Neural crest cell (in vitro differentiated cells): ENCODE measurements around the gene FHIP2A. TPM values are rescaled to one million over a fixed set of nuclear protein-coding genes. Genes with fewer than 3 reads are reported as not detected.

Experiments
- DNase-seq: peaks from one replicate; pipeline ENCODE4 v3.0.0; 2021; ENCODE audit warnings: low read depth, mixed read lengths, low spot score
- H3K27ac Mint-ChIP-seq: one replicate; pipeline ENCODE4 v1.8.0; 2021; ENCODE audit warnings: mild to moderate bottlenecking, mixed read lengths; ENCODE audit not compliant: unreplicated experiment
- H3K27me3 Mint-ChIP-seq: 2 replicates; pipeline ENCODE4 v1.8.0; 2021; ENCODE audit warnings: low read depth, mild to moderate bottlenecking, mixed read lengths
- H3K36me3 Mint-ChIP-seq: 2 replicates; pipeline ENCODE4 v1.8.0; 2021; ENCODE audit warnings: low read depth, mild to moderate bottlenecking, mixed read lengths
- H3K4me1 Mint-ChIP-seq: 2 replicates; pipeline ENCODE4 v1.8.0; 2021; ENCODE audit warnings: mixed read lengths
- H3K4me3 Mint-ChIP-seq: one replicate; pipeline ENCODE4 v1.8.0; 2021; ENCODE audit warnings: mild to moderate bottlenecking, mixed read lengths
- H3K9me3 Mint-ChIP-seq: 2 replicates; pipeline ENCODE4 v1.8.0; 2021; ENCODE audit warnings: mixed read lengths
- total RNA-seq: library from RNA; stranded (reverse); gene quantifications from 2 replicates; pipeline ENCODE4 v1.2.1, GENCODE V29; 2021
- TF ChIP-seq, protein P1 (sequence below): fragments of 200-600 bp; sonication (generic); conservative IDR thresholded peaks from 2 replicates; pipeline ENCODE4 v1.5.0; 2021; ENCODE audit warnings: antibody characterized with exemption, mild to moderate bottlenecking

The FHIP2A gene
- total RNA-seq, 1 donor from 2014 or later, result 17.0 TPM

DNA sequence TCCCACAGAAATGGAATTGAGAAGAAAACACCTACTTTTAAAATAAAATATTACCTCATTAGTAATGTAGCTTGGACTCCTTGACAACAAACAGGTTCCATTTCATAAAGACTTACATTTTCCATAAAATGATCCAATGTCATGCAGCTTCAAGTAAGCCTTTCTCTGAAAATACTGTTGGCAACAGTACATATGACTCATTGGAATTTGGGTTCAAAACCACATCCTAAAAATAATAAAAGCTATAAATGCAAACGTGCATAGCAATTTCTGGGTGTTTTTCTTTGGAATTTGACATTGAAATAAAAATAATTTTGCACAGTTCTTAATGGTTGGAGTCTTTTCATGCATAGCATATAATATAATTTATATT lies 47.9 kb downstream of the FHIP2A start:
- DNase-seq, result no peak
- Mint-ChIP-seq H3K4me1 (peaks cover 4% of the 10 kb centered on the region), H3K9me3 (no peaks in the 10 kb centered on the region), H3K4me3 (no peak overlapping the region), H3K27ac (no peak overlapping the region), H3K27me3 (no peaks in the 10 kb centered on the region), H3K36me3 (peaks cover 8% of the 10 kb centered on the region)
- TF ChIP-seq, protein P1, sequence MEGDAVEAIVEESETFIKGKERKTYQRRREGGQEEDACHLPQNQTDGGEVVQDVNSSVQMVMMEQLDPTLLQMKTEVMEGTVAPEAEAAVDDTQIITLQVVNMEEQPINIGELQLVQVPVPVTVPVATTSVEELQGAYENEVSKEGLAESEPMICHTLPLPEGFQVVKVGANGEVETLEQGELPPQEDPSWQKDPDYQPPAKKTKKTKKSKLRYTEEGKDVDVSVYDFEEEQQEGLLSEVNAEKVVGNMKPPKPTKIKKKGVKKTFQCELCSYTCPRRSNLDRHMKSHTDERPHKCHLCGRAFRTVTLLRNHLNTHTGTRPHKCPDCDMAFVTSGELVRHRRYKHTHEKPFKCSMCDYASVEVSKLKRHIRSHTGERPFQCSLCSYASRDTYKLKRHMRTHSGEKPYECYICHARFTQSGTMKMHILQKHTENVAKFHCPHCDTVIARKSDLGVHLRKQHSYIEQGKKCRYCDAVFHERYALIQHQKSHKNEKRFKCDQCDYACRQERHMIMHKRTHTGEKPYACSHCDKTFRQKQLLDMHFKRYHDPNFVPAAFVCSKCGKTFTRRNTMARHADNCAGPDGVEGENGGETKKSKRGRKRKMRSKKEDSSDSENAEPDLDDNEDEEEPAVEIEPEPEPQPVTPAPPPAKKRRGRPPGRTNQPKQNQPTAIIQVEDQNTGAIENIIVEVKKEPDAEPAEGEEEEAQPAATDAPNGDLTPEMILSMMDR, result no peak

- Mint-ChIP-seq H3K9me3 (no peaks in the 10 kb centered on the region), H3K36me3 (peaks cover 8% of the 10 kb centered on the region), H3K27me3 (no peaks in the 10 kb centered on the region), H3K4me1 (peaks cover 8% of the 10 kb centered on the region), H3K4me3 (no peak overlapping the region), H3K27ac (no peak overlapping the region)
- TF ChIP-seq, protein P1, result no peak
- no peak for DNase-seq
Observed at GRCh38 chr10:114870486-114870885, 48.9 kb downstream of the FHIP2A start.

- H3K4me1 Mint-ChIP-seq, result peaks cover 8% of the 10 kb centered on the region
- TF ChIP-seq, protein P1, result no peak
- no peak for DNase-seq
- no peaks in the 10 kb centered on the region for H3K9me3 Mint-ChIP-seq
- peaks cover 2% of the 10 kb centered on the region for H3K36me3 Mint-ChIP-seq
- no peak overlapping the region for H3K4me3 Mint-ChIP-seq
- H3K27ac Mint-ChIP-seq, result peak overlapping the region; percentile 1
- H3K27me3 Mint-ChIP-seq, result no peaks in the 10 kb centered on the region
Observed at GRCh38 chr10:114871379-114871778, 49.8 kb downstream of the FHIP2A start.

Other genes starting within 250 kb of the FHIP2A start
- 35.8 and 40.2 TPM in 2 replicates for gene ABLIM1, start 163.5 kb upstream of the FHIP2A start, total RNA-seq
- 17.5 and 19.8 TPM in 2 replicates for gene TRUB1, start 116.4 kb downstream of the FHIP2A start, total RNA-seq